Activated naive CD8-positive, alpha-beta T cell treated with anti-CD3 and anti-CD28 coated beads for 36 hours (primary cell): ENCODE measurements around the gene A3GALT2. TPM values are rescaled to one million over a fixed set of nuclear protein-coding genes. Genes with fewer than 3 reads are reported as not detected.

Experiments used
- DNase-seq: peaks from one replicate; pipeline ENCODE4 v3.0.0; 2021
- H3K27ac Mint-ChIP-seq: one replicate; pipeline ENCODE4 v1.8.0; 2022; ENCODE audit warnings: mild to moderate bottlenecking, moderate library complexity, mixed read lengths
- H3K27me3 Mint-ChIP-seq: one replicate; pipeline ENCODE4 v1.8.0; 2022; ENCODE audit warnings: mild to moderate bottlenecking, mixed read lengths
- H3K36me3 Mint-ChIP-seq: one replicate; pipeline ENCODE4 v1.8.0; 2021; ENCODE audit warnings: mild to moderate bottlenecking, mixed read lengths
- H3K4me1 Mint-ChIP-seq: one replicate; pipeline ENCODE4 v1.8.0; 2021; ENCODE audit warnings: mixed read lengths
- H3K4me3 Mint-ChIP-seq: one replicate; pipeline ENCODE4 v1.8.0; 2022; ENCODE audit warnings: mild to moderate bottlenecking, moderate library complexity, mixed read lengths
- H3K9me3 Mint-ChIP-seq: one replicate; pipeline ENCODE4 v1.8.0; 2022; ENCODE audit warnings: mixed read lengths
- total RNA-seq, 2 experiments: library from RNA; stranded (reverse); gene quantifications; one replicate each; pipeline ENCODE4 v1.2.3, GENCODE V29; 2021

A3GALT2 gene
- total RNA-seq, 2 experiments from 2014 or later, result not detected

DNA sequence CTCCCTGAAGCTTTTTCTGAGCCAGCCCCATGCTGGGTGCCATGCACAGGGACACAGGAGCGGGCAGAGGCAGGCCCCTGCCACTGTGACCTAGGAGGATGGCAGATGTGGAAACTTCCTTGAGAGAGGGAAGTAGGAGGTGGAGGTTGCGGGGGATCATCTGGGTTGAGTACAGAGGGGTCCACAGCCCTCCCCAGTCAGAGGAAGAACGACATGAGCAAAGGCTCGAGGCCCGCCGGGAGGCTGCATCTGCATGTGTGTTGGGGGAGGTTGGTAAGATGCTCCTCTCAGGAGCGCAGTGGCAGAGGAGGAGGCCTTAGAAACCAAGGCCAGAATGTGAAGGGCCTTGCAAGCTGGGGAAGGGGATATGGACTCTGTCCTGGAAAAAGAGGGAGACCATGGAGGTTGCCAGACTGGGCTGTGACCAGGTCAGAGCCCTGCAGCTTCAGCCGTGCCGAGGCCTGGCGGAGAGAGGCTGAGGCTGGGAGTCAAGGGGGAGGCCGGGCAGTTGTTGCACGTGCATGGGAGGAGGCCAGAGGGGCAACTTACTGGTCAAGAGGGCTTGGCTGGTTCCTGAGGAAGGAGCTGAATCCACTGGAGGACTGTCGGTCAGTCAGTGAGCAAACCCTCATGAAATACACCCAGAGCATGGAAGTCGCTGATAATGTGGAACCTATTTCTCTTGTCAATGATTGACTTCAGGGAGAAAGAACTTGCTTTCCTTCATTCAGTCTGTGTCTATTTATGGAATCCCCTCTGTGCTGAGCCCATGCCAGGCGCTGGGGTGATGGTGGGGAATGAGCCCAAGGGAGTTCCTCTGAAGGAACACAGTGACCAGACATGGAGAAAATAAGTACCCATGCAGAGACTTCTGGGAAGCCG is 31.7 kb downstream of the A3GALT2 start:
- peaks cover 12% of the 10 kb centered on the region for H3K36me3 Mint-ChIP-seq
- no peak for DNase-seq
- no peak overlapping the region for H3K4me3 Mint-ChIP-seq
- no peaks in the 10 kb centered on the region for H3K9me3 Mint-ChIP-seq
- H3K4me1 Mint-ChIP-seq, result no peaks in the 10 kb centered on the region
- H3K27ac Mint-ChIP-seq, result no peak overlapping the region
- no peaks in the 10 kb centered on the region for H3K27me3 Mint-ChIP-seq

DNA sequence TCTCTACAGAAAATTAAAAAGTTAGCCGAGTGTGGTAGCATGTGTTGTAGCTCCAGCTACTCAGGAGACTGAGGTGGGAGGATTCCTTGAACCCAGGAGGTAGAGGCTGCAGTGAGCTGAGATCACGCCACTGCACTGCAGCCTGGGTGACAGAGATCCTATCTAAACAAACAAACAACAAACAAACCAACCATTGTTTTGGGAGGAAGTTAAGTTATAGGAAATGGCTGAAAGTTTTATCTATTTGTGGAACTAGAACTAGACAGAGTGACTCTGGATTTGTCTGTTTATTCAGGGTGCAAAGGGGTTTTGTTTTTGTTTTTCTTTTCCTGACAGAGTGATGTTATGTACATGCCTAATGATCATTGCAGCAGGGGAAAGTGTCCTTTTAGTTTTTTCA is 33.6 kb downstream of the A3GALT2 start:
- no peaks in the 10 kb centered on the region for H3K9me3 Mint-ChIP-seq
- no peak for DNase-seq
- H3K4me1 Mint-ChIP-seq, result no peaks in the 10 kb centered on the region
- H3K27ac Mint-ChIP-seq, result no peak overlapping the region
- no peak overlapping the region for H3K4me3 Mint-ChIP-seq
- H3K36me3 Mint-ChIP-seq, result peaks cover 12% of the 10 kb centered on the region
- no peaks in the 10 kb centered on the region for H3K27me3 Mint-ChIP-seq

DNA sequence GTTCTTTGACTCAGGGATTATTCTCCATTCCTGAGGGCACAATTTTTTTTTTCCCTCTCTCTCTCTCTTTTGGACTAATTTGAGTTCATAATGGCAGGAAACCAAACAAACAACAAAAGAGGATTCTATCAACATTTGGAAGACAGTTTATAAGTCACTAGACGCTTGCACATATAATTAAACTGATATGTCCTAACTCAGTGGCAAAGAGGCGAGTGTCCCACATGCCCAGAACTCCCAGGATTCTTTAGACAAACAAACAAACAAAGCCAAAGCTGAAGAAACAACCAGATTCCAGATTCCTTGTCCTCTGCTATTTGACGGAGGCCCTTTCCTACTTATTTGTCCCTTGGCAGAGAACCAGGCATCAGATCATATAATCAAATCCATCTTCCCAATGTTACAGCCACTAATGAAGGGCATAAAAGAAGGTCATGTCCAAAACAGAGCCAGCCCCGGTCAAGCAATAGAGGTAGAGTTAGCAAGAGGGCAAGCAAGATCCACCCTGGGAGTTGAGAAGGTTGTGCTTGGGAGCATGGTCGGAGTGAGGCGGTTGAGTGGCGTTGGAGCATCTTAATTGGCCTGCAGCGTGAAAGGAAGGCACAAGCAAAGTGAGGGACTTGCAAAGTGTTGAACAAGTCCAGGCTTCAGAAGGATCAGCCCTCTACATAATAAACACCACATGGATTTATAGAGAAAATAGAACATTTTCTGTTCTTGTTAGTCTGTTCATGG is 34.3 kb downstream of the A3GALT2 start:
- Mint-ChIP-seq H3K4me1 (no peaks in the 10 kb centered on the region), H3K9me3 (no peaks in the 10 kb centered on the region), H3K27ac (no peak overlapping the region), H3K4me3 (no peak overlapping the region), H3K27me3 (no peaks in the 10 kb centered on the region), H3K36me3 (peaks cover 15% of the 10 kb centered on the region)
- no peak for DNase-seq

DNA sequence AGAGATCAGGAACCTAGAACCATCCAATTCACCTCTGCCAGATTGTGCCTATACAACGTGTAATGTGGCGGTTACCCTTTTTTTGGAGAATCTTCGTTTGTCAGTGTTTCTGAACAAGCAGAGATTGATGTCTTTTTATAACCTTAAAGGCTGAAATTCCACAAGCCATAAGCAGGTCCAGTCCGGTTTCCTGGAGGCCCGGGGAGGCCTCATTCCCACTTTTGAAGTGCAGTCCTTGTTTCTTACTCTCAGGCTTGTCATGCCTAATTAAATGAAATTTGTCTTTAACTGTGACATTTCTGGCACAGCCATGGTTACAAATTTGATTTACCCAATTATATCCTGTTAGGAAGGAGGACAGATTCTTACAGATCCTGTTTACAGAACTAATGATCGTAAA is 36.8 kb downstream of the A3GALT2 start:
- H3K4me3 Mint-ChIP-seq, result no peak overlapping the region
- H3K27ac Mint-ChIP-seq, result no peak overlapping the region
- H3K9me3 Mint-ChIP-seq, result no peaks in the 10 kb centered on the region
- no peak for DNase-seq
- no peaks in the 10 kb centered on the region for H3K27me3 Mint-ChIP-seq
- H3K4me1 Mint-ChIP-seq, result no peaks in the 10 kb centered on the region
- peaks cover 7% of the 10 kb centered on the region for H3K36me3 Mint-ChIP-seq

DNA sequence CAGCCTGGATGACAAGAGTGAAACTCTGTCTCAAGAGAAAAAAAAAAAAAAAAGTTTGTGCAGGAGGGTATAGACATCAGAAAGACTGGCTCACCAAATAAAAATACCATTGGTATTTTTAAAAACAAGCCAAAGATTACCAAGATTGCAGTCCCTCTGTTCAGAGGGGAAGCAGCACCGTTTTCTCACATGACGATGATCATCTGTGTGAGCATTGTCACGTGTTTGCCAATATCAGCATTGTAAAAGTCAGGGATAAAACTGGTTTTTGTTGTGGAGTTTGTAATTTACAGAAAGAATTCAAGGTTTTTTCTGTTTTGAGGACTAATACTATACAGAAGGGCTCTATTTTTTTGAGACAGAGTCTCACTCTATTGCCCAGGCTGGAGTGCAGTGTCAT is 38.1 kb downstream of the A3GALT2 start:
- DNase-seq, result no peak
- no peak overlapping the region for H3K27ac Mint-ChIP-seq
- no peaks in the 10 kb centered on the region for H3K4me1 Mint-ChIP-seq
- no peaks in the 10 kb centered on the region for H3K9me3 Mint-ChIP-seq
- H3K36me3 Mint-ChIP-seq, result peaks cover 3% of the 10 kb centered on the region
- H3K27me3 Mint-ChIP-seq, result no peaks in the 10 kb centered on the region
- H3K4me3 Mint-ChIP-seq, result no peak overlapping the region

DNA sequence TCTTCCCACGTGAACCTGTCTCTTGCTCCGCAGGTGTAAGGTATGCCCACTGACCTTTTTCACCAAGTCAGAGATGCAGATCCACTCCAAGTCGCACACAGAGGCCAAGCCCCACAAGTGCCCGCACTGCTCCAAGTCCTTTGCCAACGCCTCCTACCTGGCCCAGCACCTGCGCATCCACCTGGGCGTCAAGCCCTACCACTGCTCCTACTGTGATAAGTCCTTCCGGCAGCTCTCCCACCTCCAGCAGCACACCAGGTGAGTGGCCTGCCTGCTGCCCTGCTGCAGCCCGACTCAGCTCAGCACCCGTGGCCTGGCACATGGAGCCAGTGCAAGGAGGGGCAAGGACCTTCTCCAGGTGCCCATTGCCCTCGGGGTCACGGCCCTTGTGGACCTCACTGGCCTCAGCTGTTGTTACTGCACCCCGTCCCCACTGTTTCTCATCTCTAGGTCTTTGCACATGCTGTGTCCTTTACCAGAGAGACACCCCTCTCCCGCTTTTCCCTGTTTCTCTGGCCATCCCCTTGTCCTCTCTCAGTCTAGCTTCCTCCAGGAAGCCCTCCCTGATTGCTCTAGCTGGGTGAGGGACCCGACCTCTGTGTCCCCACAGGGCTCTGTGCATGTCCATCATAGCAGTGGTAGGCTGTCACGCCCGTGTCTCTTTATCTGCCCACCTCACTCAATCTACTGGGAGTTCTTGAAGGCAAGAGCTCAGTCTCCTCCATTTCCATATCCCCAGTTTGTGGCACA is 39.2 kb downstream of the A3GALT2 start:
- H3K4me3 Mint-ChIP-seq, result no peak overlapping the region
- peaks cover 3% of the 10 kb centered on the region for H3K36me3 Mint-ChIP-seq
- no peaks in the 10 kb centered on the region for H3K4me1 Mint-ChIP-seq
- no peaks in the 10 kb centered on the region for H3K9me3 Mint-ChIP-seq
- no peak overlapping the region for H3K27ac Mint-ChIP-seq
- no peaks in the 10 kb centered on the region for H3K27me3 Mint-ChIP-seq
- DNase-seq, result no peak

DNA sequence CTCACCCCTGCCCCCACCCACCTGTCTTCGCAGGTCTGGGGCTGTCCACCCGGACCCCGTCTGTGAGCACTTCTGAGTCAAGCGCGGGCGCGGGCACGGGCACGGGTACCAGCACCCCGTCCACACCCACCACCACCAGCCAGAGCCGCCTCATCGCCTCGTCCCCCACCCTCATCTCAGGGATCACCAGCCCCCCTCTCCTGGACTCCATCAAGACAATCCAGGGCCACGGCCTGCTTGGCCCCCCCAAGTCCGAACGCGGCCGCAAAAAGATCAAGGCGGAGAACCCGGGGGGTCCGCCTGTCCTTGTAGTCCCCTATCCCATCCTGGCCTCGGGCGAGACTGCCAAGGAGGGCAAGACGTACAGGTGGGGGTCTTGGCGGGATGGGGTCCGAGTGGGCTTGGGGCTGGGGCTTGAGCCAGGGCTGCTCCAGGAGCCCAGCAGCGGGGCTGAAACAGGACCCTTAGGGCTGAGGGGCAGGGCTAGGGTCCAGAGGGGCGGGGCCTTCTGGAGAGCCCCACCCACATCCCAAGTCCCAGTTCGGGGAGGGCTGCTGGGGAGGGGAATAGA is 40.7 kb downstream of the A3GALT2 start:
- Mint-ChIP-seq H3K36me3 (peaks cover 3% of the 10 kb centered on the region), H3K27ac (no peak overlapping the region), H3K4me1 (no peaks in the 10 kb centered on the region), H3K27me3 (no peaks in the 10 kb centered on the region), H3K4me3 (no peak overlapping the region), H3K9me3 (no peaks in the 10 kb centered on the region)
- DNase-seq, result no peak

DNA sequence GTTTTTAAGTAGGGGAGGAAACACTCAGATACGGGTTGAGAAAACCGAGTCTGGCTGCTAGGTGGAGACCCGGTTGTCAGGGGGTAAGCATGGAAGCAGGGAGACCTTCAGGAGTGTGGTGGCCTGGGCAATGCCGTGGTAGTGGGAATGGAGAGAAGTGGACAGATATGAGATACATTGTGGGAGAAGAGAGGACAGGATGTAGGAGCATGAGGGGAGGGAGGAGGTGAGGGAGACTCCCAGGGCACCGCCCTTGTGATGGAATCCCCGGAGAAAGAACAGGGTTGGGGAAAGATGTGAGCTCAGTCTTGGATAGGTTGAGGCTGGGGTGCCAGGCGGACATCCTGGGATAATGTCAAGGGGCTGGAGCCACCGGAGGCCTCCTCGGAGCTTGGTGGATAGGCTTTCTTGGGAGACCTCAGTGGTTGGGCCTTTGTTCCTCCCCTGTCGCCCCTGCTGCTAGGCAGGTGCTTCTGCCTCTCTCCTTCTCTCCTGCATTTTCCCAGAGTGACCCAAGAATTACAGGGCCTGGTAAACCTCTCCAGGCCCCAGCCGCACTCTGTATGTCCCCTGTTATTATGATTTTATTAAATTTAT is 43.3 kb downstream of the A3GALT2 start:
- Mint-ChIP-seq H3K4me3 (no peak overlapping the region), H3K4me1 (peaks cover 10% of the 10 kb centered on the region), H3K36me3 (peaks cover 3% of the 10 kb centered on the region), H3K9me3 (no peaks in the 10 kb centered on the region), H3K27me3 (no peaks in the 10 kb centered on the region), H3K27ac (no peak overlapping the region)
- DNase-seq, result no peak

DNA sequence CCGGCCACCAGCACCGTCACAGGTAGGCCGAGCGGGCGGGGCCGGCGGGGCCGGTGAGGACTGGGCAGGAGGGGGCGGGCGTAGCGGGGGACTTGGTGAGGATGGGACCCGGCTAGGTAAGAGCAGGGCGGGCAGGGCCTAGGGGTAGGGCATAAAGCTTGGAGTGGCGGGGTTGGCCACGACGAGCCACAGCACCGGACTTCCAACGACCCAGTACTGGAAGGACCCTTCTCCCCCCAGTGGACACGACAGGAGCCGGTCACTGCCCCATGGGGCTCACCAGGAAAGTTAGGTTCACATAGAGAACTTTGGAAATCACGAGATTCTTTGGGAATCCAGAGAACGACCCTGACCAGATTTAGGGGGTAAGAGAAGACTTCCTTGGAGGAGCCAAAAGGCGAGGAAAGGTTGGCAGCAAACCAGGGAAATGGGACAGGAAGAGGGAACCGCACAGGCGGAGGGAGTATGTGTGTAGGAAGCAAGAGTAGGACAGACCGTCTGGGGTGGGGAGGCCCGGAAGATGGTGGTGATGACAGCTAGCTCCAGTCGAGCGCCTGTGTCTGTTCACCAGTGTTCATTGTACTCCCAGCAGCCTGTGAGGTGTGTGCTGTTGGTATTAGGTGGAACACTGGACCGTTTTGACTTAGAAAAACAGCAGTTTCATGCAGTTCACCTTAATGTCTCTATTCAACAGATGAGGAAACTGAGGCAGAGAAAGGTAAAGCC is 44.2 kb downstream of the A3GALT2 start:
- no peak for DNase-seq
- H3K36me3 Mint-ChIP-seq, result no peaks in the 10 kb centered on the region
- no peaks in the 10 kb centered on the region for H3K27me3 Mint-ChIP-seq
- peaks cover 10% of the 10 kb centered on the region for H3K4me1 Mint-ChIP-seq
- H3K4me3 Mint-ChIP-seq, result no peak overlapping the region
- no peaks in the 10 kb centered on the region for H3K9me3 Mint-ChIP-seq
- no peak overlapping the region for H3K27ac Mint-ChIP-seq

DNA sequence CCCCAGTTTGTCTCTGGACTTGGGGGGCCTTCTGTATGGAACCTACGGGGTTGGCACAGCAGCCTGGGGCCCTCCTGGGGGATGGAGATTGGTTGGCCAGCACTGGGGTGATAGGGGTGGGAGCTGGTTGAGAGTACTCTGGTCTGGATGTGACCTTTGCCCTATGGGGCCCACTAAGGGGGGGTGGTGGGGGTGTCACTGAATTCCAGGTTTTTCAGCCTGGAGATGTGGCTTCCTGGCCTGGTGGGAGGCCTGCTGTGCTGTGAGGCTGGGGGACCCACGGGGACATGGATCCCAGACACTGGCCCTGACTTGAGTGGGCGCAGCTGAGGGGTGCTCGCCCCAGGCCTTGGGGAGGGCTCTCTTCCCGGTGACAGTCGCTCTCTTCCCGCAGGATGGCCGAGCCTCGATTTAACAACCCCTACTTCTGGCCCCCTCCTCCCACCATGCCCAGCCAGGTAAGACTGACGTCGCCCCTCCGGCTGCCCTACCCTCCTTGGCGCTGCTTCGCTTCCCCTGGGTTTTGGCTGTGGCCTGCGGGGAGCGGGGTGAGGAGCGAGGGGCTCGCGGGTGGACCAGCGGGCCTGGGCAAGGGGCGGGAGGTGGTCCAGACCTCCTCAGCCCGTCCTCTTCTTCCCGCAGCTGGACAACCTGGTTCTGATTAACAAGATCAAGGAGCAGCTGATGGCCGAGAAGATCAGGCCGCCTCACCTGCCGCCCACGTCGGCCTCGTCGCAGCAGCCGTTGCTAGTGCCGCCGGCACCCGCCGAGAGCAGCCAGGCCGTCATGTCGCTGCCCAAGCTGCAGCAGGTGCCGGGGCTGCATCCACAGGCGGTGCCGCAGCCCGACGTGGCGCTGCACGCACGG is 45.0 kb downstream of the A3GALT2 start:
- DNase-seq, result no peak
- Mint-ChIP-seq H3K27ac (no peak overlapping the region), H3K4me3 (no peak overlapping the region)

DNA sequence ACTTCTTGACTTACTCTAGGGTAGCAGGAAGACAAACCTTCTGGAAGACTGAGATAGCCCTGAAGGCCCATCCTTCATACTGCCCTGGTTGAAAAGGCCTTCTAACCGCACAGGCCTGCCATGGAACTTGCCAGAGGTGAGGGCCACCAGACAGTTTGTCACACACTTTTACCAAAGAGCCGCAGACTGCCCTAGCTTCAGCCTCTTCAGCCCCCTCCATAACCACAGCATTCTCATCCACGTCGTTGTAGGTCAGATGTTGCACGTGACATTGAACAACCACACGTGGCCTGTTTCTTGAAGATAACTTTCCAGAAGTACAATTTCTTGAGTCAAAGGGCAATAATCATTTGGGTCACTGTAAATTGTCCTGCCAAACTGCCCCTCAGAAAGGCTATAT is 45.7 kb downstream of the A3GALT2 start:
- Mint-ChIP-seq H3K4me1 (peaks cover 10% of the 10 kb centered on the region), H3K27me3 (no peaks in the 10 kb centered on the region), H3K27ac (no peak overlapping the region), H3K36me3 (no peaks in the 10 kb centered on the region), H3K4me3 (no peak overlapping the region), H3K9me3 (no peaks in the 10 kb centered on the region)
- DNase-seq, result no peak

More for the DNA sequence above, 45.0 kb downstream of the A3GALT2 start:
- H3K4me1 Mint-ChIP-seq, result peaks cover 10% of the 10 kb centered on the region
- H3K36me3 Mint-ChIP-seq, result no peaks in the 10 kb centered on the region
- H3K27me3 Mint-ChIP-seq, result no peaks in the 10 kb centered on the region
- H3K9me3 Mint-ChIP-seq, result no peaks in the 10 kb centered on the region

DNA sequence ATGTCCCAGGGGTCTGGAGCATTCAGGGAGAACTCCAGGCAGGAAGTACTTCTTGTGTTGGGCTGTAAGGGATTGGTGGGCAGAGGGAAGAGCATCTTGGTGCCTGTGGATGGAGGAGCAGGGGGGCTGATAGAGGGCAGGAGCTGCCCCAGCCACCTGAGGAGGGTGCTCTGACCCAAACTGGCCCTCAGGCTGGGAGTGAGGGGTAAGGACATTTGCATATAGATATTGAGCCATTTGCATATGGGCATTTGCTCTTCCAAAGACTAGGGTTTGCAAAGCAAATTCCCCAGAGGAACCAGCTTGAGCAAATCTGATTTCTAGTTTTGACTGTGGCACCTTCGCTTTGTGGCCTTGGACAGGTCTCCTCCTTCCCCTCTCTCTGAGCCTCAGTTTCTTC is 46.5 kb downstream of the A3GALT2 start:
- Mint-ChIP-seq H3K4me1 (peaks cover 10% of the 10 kb centered on the region), H3K27me3 (no peaks in the 10 kb centered on the region)
- no peak for DNase-seq

DNA sequence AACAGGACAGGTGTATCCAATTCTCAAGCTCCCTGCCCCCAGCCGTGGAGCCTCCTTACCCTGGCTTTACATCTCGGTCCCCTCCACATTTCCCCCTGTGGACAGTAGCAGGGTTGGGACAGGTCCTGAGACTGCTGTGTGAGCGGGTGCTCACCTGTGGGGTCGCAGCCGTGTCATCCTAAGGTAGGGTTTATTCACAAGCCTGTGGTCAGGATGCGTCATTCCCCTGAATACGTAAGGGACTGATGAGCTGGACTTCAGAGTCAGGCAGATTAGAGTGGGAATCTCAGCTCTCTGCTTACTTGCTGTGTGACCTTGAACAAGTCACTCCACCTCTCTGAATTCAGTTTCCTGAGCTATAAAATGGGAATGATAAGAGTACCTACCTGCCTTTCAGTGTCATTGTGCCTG is 46.9 kb downstream of the A3GALT2 start:
- DNase-seq, result no peak

More for the DNA sequence above, 46.5 kb downstream of the A3GALT2 start:
- Mint-ChIP-seq H3K27ac (no peak overlapping the region), H3K36me3 (no peaks in the 10 kb centered on the region), H3K9me3 (no peaks in the 10 kb centered on the region), H3K4me3 (no peak overlapping the region)

More for the DNA sequence above, 46.9 kb downstream of the A3GALT2 start:
- H3K4me1 Mint-ChIP-seq, result peaks cover 10% of the 10 kb centered on the region
- no peak overlapping the region for H3K4me3 Mint-ChIP-seq
- no peaks in the 10 kb centered on the region for H3K36me3 Mint-ChIP-seq
- no peaks in the 10 kb centered on the region for H3K9me3 Mint-ChIP-seq
- H3K27me3 Mint-ChIP-seq, result no peaks in the 10 kb centered on the region
- H3K27ac Mint-ChIP-seq, result no peak overlapping the region
